ENCODE results near the gene RABL6. TPM values are rescaled to one million over a fixed set of nuclear protein-coding genes. Genes with fewer than 3 reads are reported as not detected.

Gene RABL6
- total RNA-seq, 2 experiments from 2014 or later = 113 to 133 TPM

GRCh38 chr9:136774416-136775045 is 33.2 kb upstream of the RABL6 start:
- BruUV-seq (replicated peaks) = no TSS peak
- no peak for TF ChIP-seq CTCF (conservative IDR thresholded peaks at IDR 0.05; ENCODE audit: low read length)
- no peak for TF ChIP-seq EZH2phosphoT487 (IDR thresholded peaks at IDR 0.05; ENCODE audit: borderline replicate concordance, low read depth, low read length)
- no peaks in the 10 kb centered on the region for H4K20me1 ChIP-seq (ENCODE audit: insufficient read depth, low read length)

GRCh38 chr9:136775191-136775590 is 32.6 kb upstream of the RABL6 start:
- H3K36me3 ChIP-seq (ENCODE audit: insufficient read depth, low read length) = no peaks in the 10 kb centered on the region
- H2AFZ ChIP-seq (ENCODE audit: low read length) = no peak overlapping the region
- no peak for DNase-seq (ENCODE audit: low spot score)
- H3K79me2 ChIP-seq (ENCODE audit: insufficient read depth, low read depth, low read length) = no peaks in the 10 kb centered on the region
- intact Hi-C loops (cut with micrococcal nuclease; ENCODE audit: unreplicated experiment) = no loop called here
- ChIA-PET POLR2A (no interaction called here), CTCF (ENCODE audit: unreplicated experiment) (no interaction called here)
- BruUV-seq (replicated peaks) = no TSS peak
- no peak overlapping the region for H3K4me3 ChIP-seq (ENCODE audit: low read depth, low read length, poor library complexity, severe bottlenecking)
- H4K20me1 ChIP-seq (ENCODE audit: insufficient read depth, low read length) = no peaks in the 10 kb centered on the region
- no peak overlapping the region for H3K4me2 ChIP-seq (ENCODE audit: low read length)
- no peaks in the 10 kb centered on the region for H3K9me2 ChIP-seq (ENCODE audit: insufficient read depth, low read length)
- peaks cover 4% of the 10 kb centered on the region for H3K4me1 ChIP-seq (ENCODE audit: insufficient read depth, low read length, poor library complexity, severe bottlenecking)
- no peak for TF ChIP-seq EZH2phosphoT487 (IDR thresholded peaks at IDR 0.05; ENCODE audit: borderline replicate concordance, low read depth, low read length)
- TF ChIP-seq CTCF (conservative IDR thresholded peaks at IDR 0.05; ENCODE audit: low read length) = no peak
- H3K27ac ChIP-seq (ENCODE audit: low read depth, low read length, poor library complexity, severe bottlenecking) = no peak overlapping the region
- H3K9me3 ChIP-seq (ENCODE audit: low read length) = peaks cover 17% of the 10 kb centered on the region; the same call in 1 of the 2 replicates

More at GRCh38 chr9:136774416-136775045, 33.2 kb upstream of the RABL6 start:
- no peak overlapping the region for H3K27ac ChIP-seq (ENCODE audit: low read depth, low read length, poor library complexity, severe bottlenecking)
- ChIA-PET CTCF (ENCODE audit: unreplicated experiment) (no interaction called here), POLR2A (no interaction called here)
- no peak for DNase-seq (ENCODE audit: low spot score)
- H3K4me3 ChIP-seq (ENCODE audit: low read depth, low read length, poor library complexity, severe bottlenecking) = no peak overlapping the region
- H3K79me2 ChIP-seq (ENCODE audit: insufficient read depth, low read depth, low read length) = no peaks in the 10 kb centered on the region
- no peak overlapping the region for H3K4me2 ChIP-seq (ENCODE audit: low read length)
- no peaks in the 10 kb centered on the region for H3K36me3 ChIP-seq (ENCODE audit: insufficient read depth, low read length)
- no peaks in the 10 kb centered on the region for H3K9me2 ChIP-seq (ENCODE audit: insufficient read depth, low read length)
- peaks cover 17% of the 10 kb centered on the region; the same call in 1 of the 2 replicates for H3K9me3 ChIP-seq (ENCODE audit: low read length)
- H3K4me1 ChIP-seq (ENCODE audit: insufficient read depth, low read length, poor library complexity, severe bottlenecking) = peaks cover 4% of the 10 kb centered on the region
- H2AFZ ChIP-seq (ENCODE audit: low read length) = peak overlapping the region; percentile 98; the same call in 1 of the 2 replicates
- intact Hi-C loops (cut with micrococcal nuclease; ENCODE audit: unreplicated experiment) = no loop called here

- Histone ChIP-seq H3K27ac (ENCODE audit: low read depth, low read length, poor library complexity, severe bottlenecking) (no peak overlapping the region), H4K20me1 (ENCODE audit: insufficient read depth, low read length) (no peaks in the 10 kb centered on the region), H3K4me3 (ENCODE audit: low read depth, low read length, poor library complexity, severe bottlenecking) (no peak overlapping the region), H3K4me2 (ENCODE audit: low read length) (no peak overlapping the region), H3K9me3 (ENCODE audit: low read length) (peaks cover 17% of the 10 kb centered on the region; the same call in 1 of the 2 replicates), H3K79me2 (ENCODE audit: insufficient read depth, low read depth, low read length) (no peaks in the 10 kb centered on the region), H2AFZ (ENCODE audit: low read length) (no peak overlapping the region), H3K36me3 (ENCODE audit: insufficient read depth, low read length) (no peaks in the 10 kb centered on the region), H3K9me2 (ENCODE audit: insufficient read depth, low read length) (no peaks in the 10 kb centered on the region), H3K4me1 (ENCODE audit: insufficient read depth, low read length, poor library complexity, severe bottlenecking) (peaks cover 4% of the 10 kb centered on the region)
- DNase-seq (ENCODE audit: low spot score) = no peak
- intact Hi-C loops (cut with micrococcal nuclease; ENCODE audit: unreplicated experiment) = no loop called here
- ChIA-PET CTCF (ENCODE audit: unreplicated experiment) (no interaction called here), POLR2A (no interaction called here)
- TF ChIP-seq CTCF (conservative IDR thresholded peaks at IDR 0.05; ENCODE audit: low read length) = no peak
- no peak for TF ChIP-seq EZH2phosphoT487 (IDR thresholded peaks at IDR 0.05; ENCODE audit: borderline replicate concordance, low read depth, low read length)
- BruUV-seq (replicated peaks) = no TSS peak
Observed at GRCh38 chr9:136776947-136777346, 30.8 kb upstream of the RABL6 start.
